C4-2B (cell line): ENCODE measurements around the gene UGT2B7.
"Not testable (repeated sequence)": the region's sequence is repeated elsewhere in the genome, so short reads cannot be mapped to it uniquely, and the experiment has no call there.

Source experiments
- CTCF ChIP-seq: fragments of 450-650 bp; conservative IDR thresholded peaks from 2 replicates; pipeline ENCODE4 v1.5.1; 2017; ENCODE audit warnings: mild to moderate bottlenecking
- ZFX ChIP-seq: fragments of 450-650 bp; IDR thresholded peaks from 2 replicates; pipeline ENCODE4 v1.6.1; 2017

GRCh38 chr4:69054033-69054432 is 42.2 kb upstream of the UGT2B7 start:
- TF ChIP-seq CTCF, ZFX: not testable (repeated sequence)
